ENCODE data around the gene FAM53B.

Gene FAM53B

GRCh38 chr10:124605481-124605855, 138.7 kb downstream of the FAM53B start:
- no peak for DNase-seq

- no peak for DNase-seq
Measured at GRCh38 chr10:124605001-124605370, 139.2 kb downstream of the FAM53B start.

- DNase-seq = no peak
Measured at GRCh38 chr10:124604214-124605000, 139.8 kb downstream of the FAM53B start.

DNA sequence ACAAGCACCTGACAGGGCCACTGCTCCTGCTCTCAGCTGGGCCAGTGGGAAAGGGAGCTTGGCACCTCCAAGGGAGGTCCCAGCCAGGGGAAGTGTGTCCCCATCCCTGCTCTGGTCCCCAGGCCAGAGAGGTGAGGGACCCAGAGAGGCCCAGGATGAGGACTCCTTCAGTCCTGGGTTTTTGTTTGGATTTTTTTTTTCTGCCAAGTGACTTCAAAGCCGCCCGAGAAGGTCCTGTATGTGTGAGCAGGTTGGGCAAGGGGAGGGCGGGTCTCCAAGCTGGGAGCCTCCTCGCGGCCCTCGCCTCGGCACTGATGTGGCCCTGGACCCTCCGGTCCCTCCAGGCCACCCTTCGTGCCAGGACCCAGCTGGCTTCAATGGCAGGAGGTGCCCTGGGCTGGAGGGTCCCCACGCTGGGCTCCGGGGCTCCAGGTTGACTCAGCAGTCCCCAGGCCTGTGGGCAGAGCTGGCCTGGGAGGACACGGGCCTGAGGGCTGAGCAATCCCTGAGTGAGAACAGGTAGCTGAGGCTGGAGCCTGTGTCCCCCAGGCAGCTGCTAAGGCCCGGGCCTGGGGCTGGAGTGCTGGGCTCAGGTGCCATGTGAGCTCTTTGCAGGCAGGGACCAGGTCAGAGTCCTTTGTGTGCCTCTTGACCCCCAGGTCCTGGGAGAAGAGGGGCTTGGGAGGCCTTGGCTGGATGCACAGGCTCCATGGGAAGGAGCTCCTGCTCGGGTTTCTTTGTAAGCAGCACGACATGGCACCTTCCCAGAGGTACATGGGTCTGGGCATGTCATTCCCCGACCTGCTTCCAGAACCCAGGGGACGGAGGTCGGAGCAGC, 140.6 kb downstream of the FAM53B start:
- DNase-seq = no peak

- DNase-seq = no peak
Measured at GRCh38 chr10:124602646-124603365, 141.4 kb downstream of the FAM53B start.

GRCh38 chr10:124602121-124602561, 142.0 kb downstream of the FAM53B start:
- no peak for DNase-seq

DNA sequence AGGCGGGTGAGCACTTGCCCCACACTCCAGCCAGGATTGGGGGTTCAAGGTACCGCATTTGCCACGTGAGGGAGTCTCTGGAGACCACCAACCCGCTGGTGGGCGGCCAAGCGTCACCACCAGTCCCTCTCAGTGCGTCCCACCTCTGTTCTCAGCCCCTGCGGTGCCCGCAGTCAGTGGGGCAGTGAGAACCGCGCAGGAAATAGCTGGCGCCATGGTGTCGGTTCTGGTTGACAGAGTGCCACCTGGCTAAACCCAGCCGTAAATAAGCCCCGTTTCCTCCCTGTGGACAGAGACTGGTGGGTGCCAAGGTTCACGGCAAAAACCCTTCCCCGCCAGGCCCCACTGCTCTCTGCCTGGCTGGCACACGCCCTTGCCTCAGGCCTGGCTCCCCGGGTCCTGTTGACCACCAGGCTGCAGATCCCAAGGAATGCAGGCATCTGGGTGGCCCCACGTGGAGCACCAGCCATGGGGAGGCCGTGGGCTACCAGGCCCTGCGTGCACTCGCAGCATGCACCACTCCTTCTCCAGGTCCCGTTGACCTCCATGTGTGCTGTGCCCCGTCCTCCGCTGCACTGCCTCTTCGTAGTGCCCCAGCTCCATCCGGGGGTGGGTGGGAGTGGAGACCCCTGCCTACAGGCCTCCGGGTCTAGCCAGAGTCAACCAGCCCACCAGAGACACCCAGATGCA, 142.6 kb downstream of the FAM53B start:
- DNase-seq = no peak

GRCh38 chr10:124601016-124601415, 143.2 kb downstream of the FAM53B start:
- no peak for DNase-seq

GRCh38 chr10:124600051-124600880, 143.9 kb downstream of the FAM53B start:
- no peak for DNase-seq

- DNase-seq = no peak
Measured at GRCh38 chr10:124599588-124600050, 144.6 kb downstream of the FAM53B start.

GRCh38 chr10:124598773-124599587, 145.2 kb downstream of the FAM53B start:
- DNase-seq = no peak

GRCh38 chr10:124598196-124598595, 146.0 kb downstream of the FAM53B start:
- DNase-seq = no peak

DNA sequence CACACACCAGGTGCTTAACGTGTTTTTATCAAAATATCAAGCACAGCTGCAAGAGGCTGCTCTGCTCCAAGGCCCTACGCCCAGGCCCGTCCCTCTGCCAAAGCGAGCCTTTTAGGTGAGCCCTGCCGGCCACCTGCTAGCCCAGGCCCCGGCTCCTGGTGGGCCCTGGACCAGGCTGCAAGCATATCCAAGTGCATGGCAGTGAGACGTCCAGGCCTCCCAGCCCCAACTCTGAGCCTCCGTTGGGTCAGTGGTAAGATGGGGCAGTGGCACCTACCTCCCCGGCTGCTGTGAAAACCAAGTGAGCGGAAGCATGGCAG, 146.4 kb downstream of the FAM53B start:
- no peak for DNase-seq

- no peak for DNase-seq
Measured at GRCh38 chr10:124596962-124597845, 147.0 kb downstream of the FAM53B start.

DNA sequence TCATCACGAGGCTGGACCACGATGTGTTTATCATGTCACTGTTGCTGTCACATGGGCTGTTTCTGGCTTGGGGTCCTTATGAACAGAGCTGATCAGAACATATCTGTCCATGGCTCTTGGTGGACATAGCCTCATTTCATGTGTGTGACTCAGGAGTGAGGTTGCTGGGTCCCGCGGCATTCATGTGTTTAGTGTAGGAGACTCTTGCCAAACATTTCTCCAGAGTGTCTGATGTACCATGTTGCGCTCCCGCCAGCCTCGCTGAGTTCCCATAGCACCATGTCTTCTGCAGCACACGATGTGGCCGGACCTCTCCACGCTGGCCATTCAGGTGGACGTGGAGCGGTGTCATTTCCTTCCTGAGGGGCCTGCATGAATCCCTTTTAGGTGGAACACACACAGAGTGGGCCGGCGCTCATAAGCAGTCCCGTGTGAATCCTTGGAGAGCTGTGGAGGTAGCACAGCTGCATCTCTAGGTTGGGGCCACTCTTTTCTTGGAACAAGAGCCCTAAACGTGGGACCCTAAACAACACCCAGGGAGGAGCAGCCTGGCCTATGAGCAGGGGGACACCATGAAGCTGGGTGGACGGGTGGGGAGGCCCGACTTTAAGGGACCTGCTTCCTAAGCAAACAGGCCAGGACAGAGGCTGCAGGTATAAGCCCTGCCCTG, 147.9 kb downstream of the FAM53B start:
- DNase-seq = no peak

GRCh38 chr10:124595143-124595883, 148.9 kb downstream of the FAM53B start:
- no peak for DNase-seq

DNA sequence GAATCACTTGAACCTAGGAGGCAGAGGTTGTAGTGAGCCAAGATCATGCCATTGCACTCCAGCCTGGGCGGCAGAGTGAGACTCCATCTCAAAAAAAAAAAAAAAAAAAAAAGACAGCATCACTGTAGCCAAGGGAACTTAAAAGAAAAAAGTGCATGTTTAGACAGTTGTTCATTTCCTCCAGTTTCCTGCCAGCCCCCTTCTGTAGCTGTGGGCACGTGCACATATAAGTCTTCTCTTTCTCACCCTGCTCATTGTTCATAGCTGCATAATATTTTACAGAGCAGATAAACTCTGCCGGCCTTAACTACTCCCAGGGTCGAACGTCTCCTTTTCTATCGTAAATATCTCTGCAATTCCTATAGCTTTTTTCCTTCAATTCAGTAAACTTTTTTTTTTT, 149.9 kb downstream of the FAM53B start:
- DNase-seq = no peak

GRCh38 chr10:124593431-124593985, 150.7 kb downstream of the FAM53B start:
- DNase-seq = no peak

Measured in activated CD4-positive, alpha-beta T cell treated with anti-CD3 and anti-CD28 coated beads for 1 hour (primary cell).